Measurements from ENCODE around the gene COL23A1.

GRCh38 chr5:178236679-178237078 is 353.5 kb downstream of the COL23A1 start:
- TF ChIP-seq CTCF (IDR thresholded peaks at IDR 0.05; ENCODE audit: poor library complexity) (no peak), EZH2 (IDR thresholded peaks at IDR 0.05; ENCODE audit: borderline replicate concordance) (no peak)

All from hepatocyte (in vitro differentiated cells).